Left cardiac atrium (tissue), 4 donors: ENCODE results near the gene TTC16. TPM values are rescaled to one million over a fixed set of nuclear protein-coding genes. Genes with fewer than 3 reads are reported as not detected.
A peak's percentile ranks its signal among the peaks of the same experiment; 100 is the strongest.

Experiments used
- ATAC-seq, 2 donors: fragments of 200-7000 bp; cut with Tn5 transposase; one replicate each; pipeline ENCODE4 v1.9.1; 2020; ENCODE audit warnings: mild to moderate bottlenecking in 2 of 2, moderate library complexity in 2 of 2
- DNase-seq: peaks from one replicate; pipeline ENCODE4 v3.0.0-alpha.2; 2020
- intact Hi-C, 2 donors: fragments of 100-400 bp; cut with DNase I; formaldehyde crosslinking; loops; one replicate each; pipeline versions ENCODE4 v1.14.1 to v1.15.1; 2022 to 2023
- total RNA-seq, 2 donors: library from RNA; stranded (reverse); fragmentation: NEBNext Ultra II Directional; extraction: Animal tissue kit (Norgen Biotek cat#: 25700); gene quantifications; one replicate each; pipeline ENCODE4 v1.2.1, GENCODE V29; 2021
- donor health status: DM: no; HTN: yes; CAD: no.
- donor health status: DM: no; HTN: yes; CAD: no; lungs with severe emphysema.
- donor health status: DM: yes; HTN: yes; CAD: no.
- donor health status: Dilated cardiomyopathy.

TTC16 gene
- total RNA-seq, 2 donors from 2014 or later = 0.05 to 0.09 TPM

DNA sequence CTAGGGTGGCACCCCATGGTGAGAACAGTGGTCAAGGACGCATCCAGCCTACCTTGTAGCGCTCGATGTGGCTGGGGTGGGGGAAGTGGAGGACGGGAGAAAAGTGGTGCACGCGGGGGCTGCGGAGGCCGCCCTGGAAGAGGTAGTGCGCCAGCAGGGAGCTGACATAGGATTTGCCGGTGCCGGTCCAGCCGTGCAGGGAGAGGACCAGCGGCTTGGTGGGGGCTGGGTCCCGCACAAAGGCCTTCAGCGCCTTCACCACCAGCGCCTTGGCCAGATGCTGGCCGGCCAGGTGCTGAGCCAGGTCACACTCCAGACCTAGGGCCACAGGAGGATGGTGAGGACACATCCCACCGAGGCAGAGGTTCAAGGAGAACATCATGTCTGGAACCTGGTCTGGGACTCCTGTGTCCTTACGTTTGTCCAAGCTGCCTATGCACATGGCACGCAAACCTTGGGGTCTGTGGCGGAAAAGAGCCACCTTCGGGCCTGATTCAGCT, 18.4 kb downstream of the TTC16 start:
- no peak for ATAC-seq
- intact Hi-C loops = loop anchor here in 1 of 2 donors (1.0 to 2.0 kb wide), 2 partner anchors 51 to 144 kb away; no protein-coding TSS in a partner anchor
- no peak for DNase-seq

DNA sequence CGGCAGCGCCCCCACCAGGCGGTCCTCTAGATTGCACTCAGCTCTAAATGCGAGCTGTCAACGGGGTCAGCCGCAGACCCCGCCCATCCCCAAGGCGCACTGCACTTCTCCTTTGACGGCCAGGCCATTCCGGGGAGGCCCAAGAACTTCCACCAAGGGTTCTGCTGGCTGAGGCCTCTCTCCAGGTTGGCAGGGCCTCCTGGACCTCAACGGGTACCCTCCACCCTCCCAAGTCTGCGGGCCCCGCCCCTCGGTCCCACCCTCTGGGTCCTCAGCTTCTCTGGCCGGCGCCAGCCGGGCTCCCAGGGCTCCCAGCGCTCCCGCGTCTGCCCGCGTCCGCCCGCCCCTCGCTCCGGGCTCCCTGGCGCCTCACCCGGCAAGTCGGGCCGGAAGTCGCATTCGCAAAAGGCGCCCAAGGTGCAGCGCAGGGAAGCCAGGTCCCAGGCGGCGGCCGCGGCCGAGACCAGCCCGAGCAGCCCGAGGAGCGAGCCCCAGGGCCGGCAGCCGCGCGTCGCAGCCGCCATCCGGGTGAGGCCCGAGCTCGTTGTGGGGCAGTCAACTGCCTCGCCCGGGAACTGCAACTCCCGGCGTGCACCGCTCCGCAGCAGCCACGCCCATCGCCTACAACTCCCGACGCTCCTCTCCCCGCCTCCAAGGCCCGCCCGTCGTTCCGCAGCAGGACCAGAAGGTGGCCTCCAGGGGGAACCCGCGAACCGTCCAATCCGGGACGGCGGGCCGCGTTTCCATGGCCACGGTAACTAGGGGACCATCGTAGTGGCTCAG, 19.1 kb downstream of the TTC16 start, which contains the start of gene TOR2A:
TSS of gene TOR2A (minus strand) at position 548 of the 783 bp plus-strand sequence. CDS start at position 524, 24 bp downstream.
- DNase-seq = peak; percentile 99
- intact Hi-C loops = loop anchor here (1.0 to 5.0 kb wide), 6 partner anchors 47 to 187 kb away; partner anchors contain the start of gene ST6GALNAC4 (in 1 of the 2)
- peak; percentile 97 to 98 for ATAC-seq

DNA sequence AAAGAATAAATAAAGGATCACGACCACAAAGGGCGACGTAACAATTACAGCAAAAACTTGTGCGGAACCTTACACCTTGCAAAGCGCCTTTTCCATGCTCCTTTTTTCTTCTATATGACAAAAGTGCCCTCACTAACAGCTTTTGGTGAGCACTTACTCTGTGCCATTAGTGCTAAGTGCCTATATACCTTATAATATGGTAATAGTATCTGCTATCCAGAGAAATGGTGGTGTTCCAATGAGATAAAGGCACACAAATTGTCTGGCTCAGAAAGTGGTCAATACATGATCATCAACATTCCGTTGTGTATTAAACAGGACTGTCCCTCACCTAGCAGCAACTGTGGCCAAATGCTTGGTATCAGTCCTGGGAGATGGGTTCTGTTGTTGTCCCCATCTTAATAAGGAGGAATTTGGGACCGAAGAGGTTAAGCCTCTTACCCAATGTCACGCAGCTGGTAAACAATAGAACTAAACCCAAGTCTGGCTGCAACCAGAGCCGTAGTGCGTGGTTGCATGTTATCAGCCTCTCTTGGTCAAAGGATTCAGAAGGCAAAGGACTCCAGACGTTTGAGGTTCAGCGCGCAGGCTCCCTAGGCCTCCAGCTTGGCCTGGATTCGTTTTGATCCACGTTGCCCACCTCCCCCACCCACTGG, 19.8 kb downstream of the TTC16 start:
- intact Hi-C loops = loop anchor here (2.0 to 5.0 kb wide), 5 partner anchors 47 to 187 kb away; partner anchors contain the start of gene ST6GALNAC4 (in 1 of the 2)
- ATAC-seq = no peak

DNA sequence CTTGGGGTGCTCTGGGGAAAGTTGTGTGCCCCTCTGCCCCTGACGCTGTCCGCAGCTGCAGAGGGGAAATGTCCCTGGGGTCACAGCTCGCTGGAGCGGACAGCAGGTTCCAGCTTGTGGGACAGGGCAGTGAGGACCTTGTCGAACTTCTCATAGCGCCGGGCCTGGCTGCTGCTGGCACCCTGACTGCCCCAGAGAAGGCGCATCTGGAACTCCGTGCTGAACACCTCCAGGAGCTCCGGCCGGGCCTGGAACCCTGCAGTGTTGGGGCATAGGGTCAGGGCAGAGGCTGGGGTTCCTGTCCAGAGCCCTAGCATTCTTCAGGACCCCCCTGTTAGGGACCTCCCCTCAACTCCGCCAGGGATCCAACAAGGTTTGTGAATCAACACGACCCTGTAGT, 22.8 kb downstream of the TTC16 start:
- ATAC-seq (no peak), DNase-seq (no peak)
- intact Hi-C loops = loop anchor here (5.0 kb wide), 4 partner anchors 44 to 184 kb away; partner anchors contain the start of gene ST6GALNAC4 (in 1 of the 2)

More for the DNA sequence above, 19.8 kb downstream of the TTC16 start:
- no peak for DNase-seq

DNA sequence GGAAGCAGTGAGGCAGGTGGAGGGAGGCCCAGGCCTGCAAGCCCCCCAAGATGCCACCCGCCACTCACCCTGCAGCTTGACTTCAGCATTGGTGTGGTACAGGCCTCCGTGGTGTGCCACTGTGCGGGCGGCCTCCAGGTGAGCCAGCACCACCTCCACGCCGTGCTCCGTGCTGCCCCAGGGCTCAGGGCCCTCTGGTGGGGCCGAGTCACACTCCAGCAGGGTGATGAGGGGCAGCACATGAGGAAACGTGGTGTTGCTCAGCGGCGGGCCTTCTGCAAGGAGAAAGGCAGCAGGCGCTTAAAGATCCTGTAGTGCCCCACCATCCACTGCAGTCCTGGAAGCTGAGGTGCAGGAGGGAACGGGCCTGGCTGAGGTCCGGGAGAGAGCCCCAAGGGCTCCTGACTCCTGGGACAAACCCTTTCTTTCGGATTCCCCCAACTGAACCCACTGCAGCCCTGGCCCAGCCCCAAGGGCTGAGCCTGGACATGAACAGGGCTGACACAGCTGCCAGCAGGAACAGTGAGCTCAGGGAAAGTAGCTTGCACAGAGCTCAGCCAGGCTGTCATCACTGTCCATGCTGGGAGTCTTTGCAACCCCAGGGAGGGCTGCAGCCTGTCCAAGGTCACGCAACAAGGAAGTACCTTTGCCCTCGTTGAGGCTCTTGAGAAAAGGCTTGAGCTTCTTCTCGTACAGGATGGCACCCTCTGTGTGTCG, 23.9 kb downstream of the TTC16 start:
- intact Hi-C loops = loop anchor here (5.0 kb wide), 4 partner anchors 43 to 183 kb away; partner anchors contain the start of gene ST6GALNAC4 (in 1 of the 2)
- DNase-seq = no peak

DNA sequence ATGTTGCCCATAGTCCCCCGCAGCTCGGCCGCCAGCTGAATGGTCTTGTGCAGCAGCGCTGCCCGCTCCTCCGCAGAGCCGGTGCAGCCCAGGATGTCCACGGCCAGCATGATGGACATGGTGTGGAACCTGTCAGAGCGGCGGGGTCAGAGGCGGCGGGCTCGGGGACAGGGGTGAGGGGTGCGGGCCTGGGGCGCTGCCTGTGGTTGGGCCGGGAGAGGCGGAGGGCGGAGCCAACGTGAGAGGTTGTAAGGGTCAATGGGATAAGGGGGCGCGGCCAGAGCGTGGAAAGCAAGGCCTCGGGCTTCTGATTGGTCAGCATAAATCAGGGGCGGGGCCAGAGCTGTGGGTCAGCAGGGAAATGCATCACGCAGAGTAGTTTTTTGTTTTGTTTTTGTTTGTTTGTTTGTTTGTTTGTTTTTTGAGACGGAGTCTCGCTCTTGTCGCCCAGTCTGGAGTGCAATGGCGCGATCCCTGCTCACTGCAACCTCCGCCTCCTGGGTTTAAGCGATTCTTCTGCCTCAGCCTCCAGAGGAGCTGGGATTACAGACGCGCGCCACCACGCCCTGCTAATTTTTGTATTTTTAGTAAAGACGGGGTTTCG, 26.1 kb downstream of the TTC16 start:
- ATAC-seq (peak; percentile 70 to 74), DNase-seq (peak; percentile 71)
- intact Hi-C loops = no loop called here

More for the DNA sequence above, 23.9 kb downstream of the TTC16 start:
- ATAC-seq = peak in 1 of 2 donors; percentile 29

DNA sequence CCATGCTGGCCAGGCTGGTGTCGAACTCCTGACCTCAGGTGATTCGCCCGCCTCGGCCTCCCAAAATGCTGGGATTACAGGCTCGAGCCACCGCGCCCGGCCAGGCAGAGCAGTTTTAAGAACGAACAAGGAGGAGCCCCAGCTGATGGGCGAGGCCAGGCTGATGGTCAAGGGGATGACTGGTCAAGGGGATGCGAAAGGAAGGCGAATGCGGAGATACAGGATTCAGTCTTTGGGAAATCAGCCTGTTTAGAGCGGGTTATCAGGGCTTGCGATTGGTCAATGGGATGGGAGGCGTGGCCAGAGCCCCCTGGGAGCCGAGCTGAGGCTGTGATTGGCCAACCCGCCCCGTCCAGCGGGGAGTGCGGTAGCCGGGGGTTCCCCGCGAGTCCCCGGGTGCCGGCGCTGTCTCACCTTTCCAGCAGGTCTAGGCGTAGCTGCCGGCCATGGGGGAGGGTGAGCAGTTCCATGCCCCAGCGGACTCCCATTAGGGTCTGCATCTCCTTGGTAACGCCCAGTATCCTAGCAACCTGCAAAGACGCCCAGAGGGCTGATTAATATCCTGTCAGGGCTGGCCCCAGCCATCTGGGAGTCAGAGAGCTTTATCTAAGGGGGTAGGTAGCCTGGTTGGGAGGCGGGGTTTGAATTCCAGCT, 26.7 kb downstream of the TTC16 start:
- intact Hi-C loops = no loop called here
- DNase-seq = no peak

DNA sequence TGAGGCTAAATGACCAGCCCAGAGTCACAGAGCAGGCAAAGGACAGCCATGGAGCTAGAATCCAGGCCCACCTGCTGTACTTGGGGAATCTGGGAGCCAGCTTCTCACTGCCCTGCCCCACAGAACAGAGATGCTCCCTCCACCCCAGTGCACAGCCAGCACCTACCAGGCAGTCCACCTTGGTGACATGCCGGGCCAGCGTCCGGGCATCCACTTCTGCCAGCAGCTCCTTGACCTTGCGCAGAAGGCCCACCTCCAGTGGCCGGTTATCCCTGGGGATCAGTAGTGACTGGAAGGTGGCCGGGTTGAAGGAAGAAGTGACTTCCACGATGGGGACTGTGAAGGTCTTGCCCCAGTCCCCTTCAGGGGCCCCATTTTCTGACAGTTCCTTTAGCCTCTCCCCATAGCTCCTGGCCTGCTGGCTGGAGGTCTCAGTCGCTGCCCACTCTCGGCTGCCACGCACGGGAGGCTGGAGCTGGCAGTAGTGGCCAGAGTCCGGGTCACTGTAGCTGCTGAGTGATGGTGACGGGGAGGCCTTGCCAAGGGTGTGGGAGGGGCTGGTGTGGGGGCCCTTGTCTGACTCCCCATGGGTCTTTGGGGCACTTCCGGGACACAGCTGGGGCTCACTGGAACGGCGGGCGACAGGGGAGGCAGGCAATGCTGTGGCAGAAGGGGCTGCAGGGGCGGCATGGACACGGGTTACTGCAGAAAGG, 28.7 kb downstream of the TTC16 start:
- ATAC-seq (no peak), DNase-seq (no peak)
- intact Hi-C loops = no loop called here

More for the DNA sequence above, 26.7 kb downstream of the TTC16 start:
- peak; percentile 32 to 42 for ATAC-seq

DNA sequence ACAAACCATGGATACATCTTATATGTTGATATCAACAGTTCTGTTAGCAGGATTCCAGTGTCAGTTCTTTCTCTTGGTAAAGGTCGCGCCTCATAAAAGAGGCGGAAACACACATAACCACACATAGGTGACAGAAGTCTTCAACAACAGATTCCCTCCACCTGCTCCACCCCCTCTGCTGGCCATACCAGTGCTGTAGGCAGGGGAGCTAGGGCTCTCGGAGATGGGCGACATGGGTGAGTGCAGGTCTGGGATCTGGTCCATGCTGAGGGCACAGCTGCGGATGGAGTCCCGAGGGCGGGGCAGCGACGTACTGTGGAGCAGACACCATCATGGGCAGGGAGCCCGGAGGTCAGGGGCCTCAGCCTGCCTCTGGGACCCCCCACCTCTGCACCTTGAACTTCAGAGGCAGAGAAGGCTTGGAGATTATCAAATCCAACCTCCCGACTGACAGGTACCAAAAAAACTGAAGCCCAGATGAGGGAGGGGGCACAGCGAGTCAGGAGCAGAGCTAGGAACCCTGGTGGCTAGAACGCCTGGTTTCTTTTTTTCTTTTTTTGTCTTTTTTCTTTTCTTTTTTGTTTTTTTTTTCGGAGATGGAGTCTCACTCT, 31.2 kb downstream of the TTC16 start:
- ATAC-seq = no peak
- intact Hi-C loops = no loop called here
- DNase-seq = no peak

DNA sequence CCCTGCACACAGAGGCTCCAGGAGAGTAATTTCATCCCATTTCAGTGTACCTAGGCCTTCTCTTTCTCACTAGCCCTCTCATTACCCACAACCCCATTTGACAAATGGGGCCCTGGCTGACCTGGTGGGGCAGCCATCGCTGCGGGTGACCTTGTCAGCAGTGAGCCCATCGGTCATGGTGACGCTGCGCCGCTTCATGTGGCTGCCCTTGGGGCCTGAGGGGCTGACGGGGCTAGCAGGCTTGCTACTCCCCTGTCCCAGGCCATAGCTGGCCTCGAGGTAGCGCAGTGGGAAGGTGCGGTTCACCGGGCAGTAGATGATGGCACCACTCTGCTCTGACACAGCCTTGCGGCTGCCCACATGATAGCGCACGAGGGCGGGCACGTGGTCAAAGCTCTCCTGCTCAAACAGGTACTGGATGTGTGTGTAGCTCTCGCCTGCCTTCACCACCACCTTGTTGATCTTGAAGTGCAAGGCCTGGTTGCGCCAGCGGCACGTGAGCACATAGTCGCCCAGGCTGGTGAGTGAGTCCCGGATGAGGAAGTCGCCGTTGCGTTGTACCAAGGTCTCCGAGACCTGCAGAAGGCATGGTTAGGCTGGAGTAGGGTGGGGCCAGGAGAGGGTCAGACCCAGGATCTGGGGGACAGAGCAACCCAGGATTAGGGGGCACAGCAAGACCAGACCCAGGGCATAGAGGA, 33.4 kb downstream of the TTC16 start:
- ATAC-seq (no peak), DNase-seq (no peak)
- intact Hi-C loops = no loop called here

DNA sequence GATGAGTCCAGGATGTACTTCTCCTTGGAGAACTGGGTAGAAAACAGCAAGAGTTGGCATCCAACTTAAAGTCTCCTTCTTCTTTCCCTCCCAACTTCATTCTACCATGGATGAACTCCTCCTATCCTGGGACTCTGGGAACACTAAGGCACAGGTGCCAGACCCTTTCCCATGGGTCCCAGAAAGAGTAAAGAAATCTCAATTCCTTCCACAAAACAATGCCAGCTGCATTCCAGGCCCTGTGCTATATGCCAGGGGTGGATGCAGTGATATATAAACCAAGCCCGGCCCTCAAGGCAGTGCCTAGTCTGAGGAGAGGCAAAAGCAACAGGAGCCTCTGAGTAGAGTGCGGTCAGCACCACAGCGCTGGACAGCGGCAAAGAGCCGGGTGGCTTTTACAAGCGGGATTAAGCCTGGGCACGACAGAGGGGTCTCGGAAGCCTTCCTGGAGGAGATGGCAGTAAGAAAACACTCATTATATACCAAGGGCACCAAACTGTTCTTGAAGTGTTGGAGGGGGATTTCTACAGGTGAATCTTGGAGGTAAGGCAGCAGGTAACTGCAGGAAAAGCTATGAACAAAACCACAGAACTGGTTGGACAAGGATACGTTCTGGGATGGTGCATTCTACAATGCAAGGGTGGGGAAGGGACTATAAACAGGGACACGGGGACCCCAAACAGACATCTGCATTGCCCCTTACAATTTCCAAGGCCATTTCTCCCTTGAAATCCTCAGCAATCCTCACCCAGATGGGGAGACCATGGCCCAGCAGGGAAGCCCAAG, 35.6 kb downstream of the TTC16 start:
- ATAC-seq = peak in 1 of 2 donors; percentile 13
- no peak for DNase-seq
- intact Hi-C loops = no loop called here

DNA sequence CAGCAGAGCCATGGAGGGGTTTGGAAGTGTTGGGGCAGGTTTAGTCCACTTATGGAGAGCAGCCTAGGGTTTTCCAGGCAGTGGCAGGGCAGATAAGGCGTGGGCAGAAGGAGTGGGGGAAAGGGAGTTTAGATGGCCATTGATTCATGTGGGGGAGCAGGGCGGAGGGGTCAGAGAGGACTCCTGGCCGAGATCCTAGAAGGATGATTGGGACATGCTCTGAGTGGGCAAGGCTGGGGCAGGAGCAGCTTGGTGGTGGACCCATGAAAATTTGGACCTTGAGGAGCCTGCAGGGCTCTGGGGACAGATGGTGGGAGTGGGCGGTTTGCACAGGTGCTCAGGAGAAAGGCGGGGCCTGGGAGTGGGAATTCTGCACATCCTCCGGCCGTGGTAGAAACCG, 37.3 kb downstream of the TTC16 start:
- ATAC-seq = no peak
- intact Hi-C loops = no loop called here
- DNase-seq = no peak

DNA sequence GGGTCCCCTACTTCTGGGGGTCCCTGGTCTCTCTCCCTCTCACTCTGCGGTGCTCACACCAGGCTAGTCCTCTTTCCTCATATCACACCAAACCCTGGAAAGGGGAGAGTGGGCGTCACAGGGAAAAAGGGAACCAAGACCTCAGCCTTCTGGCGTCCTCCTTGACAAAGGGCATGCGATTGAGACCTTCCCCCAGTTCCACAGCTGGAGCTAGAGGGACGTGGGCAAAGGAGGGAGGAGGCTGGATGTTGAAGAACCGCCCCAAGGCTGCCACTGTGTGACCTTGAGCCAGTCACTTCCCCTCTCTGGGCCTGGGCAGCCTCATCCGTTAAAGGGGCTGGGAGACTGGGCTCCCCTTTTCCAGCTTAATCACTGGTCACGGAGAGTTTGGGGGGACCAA, 37.7 kb downstream of the TTC16 start:
- ATAC-seq = no peak
- intact Hi-C loops = no loop called here

DNA sequence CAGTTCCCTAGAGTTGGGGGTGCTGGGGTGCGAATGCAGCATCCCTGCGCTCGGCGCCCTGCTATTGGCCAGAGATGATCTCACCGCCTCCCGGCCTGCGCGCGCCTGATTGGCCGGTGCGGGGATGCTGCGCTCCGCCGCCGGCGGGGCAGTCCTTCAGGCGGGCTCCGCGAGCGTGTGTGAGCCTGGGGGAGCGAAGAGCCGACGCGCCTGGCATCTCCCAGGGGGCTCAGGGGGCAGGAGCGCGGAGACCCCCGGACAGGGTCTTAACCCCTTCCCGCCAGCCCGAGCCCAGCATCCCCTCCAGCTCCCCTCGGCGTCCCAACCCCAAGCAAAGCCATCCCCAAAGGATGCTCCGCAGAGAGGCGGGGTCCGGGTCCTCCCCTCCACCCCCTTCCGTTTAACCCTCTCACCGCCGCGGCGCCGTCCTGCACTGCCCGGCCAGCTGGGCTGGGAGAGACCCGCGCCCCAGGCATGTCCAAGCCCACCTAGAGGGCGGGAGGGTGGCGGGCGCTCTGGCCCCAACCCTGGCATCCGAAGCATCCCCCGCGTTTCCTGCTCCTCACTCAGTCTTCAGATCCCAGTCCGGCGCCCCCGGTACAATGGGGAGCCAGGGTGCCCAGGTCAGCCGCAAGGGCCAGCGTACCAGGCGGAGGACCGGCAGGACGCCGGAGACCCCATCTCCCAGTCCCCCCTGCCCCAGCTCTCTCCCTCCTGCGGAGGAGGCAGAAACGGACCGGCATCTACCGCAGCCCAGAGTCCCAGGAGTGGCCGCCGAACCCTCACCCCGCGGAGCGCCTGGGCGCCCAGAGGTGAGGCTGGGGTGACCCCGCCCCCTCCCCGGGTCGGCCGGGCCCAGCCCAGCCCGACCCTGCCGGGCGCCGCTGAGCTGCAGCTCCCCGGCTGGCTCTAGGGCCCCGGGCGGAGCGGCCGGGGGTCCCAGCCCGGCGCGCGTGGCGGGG, 38.5 kb downstream of the TTC16 start:
- peak in 1 of 2 donors; percentile 55 for ATAC-seq
- intact Hi-C loops = no loop called here
- no peak for DNase-seq

More for the DNA sequence above, 37.7 kb downstream of the TTC16 start:
- no peak for DNase-seq
